H9 (cell line): Measurements from ENCODE around the gene SNRNP70. TPM values are rescaled to one million over a fixed set of nuclear protein-coding genes. Genes with fewer than 3 reads are reported as not detected.
"Not testable (repeated sequence)": the region's sequence is repeated elsewhere in the genome, so short reads cannot be mapped to it uniquely, and the experiment has no call there.

Experiments used
- DNase-seq: peaks from one replicate; pipeline ENCODE4 v3.0.0-alpha.2; 2017
- H2AFZ ChIP-seq: one replicate; pipeline ENCODE4 v1.6.1; 2013; ENCODE audit warnings: mild to moderate bottlenecking, low read length, control low read depth, moderate library complexity
- H2AK5ac ChIP-seq: 2 replicates; pipeline ENCODE4 v1.6.1; 2013; ENCODE audit warnings: low read length, control low read depth, mixed read lengths; ENCODE audit not compliant: insufficient read length
- H2BK120ac ChIP-seq: one replicate; pipeline ENCODE4 v1.6.1; 2013; ENCODE audit warnings: low read depth, mild to moderate bottlenecking, low read length, control low read depth, inconsistent platforms; ENCODE audit not compliant: poor library complexity, severe bottlenecking
- H2BK12ac ChIP-seq: 2 replicates; pipeline ENCODE4 v1.6.1; 2013; ENCODE audit warnings: low read length, control low read depth, mixed read lengths, low read depth; ENCODE audit not compliant: insufficient read length
- H2BK15ac ChIP-seq: 2 replicates; pipeline ENCODE4 v1.6.1; 2013; ENCODE audit warnings: low read depth, low read length, control low read depth
- H2BK20ac ChIP-seq: one replicate; pipeline ENCODE4 v1.6.1; 2013; ENCODE audit warnings: low read depth, mild to moderate bottlenecking, low read length, control low read depth, inconsistent platforms; ENCODE audit not compliant: poor library complexity, severe bottlenecking
- H2BK5ac ChIP-seq: 2 replicates; pipeline ENCODE4 v1.6.1; 2013; ENCODE audit warnings: low read length, control low read depth, mixed read lengths; ENCODE audit not compliant: insufficient read length
- H3K14ac ChIP-seq: 2 replicates; pipeline ENCODE4 v1.6.1; 2013; ENCODE audit warnings: low read length, control low read depth; ENCODE audit not compliant: insufficient read depth
- H3K18ac ChIP-seq: 2 replicates; pipeline ENCODE4 v1.6.1; 2013; ENCODE audit warnings: low read depth, mild to moderate bottlenecking, mixed read lengths, low read length, control low read depth; ENCODE audit not compliant: insufficient read length
- H3K23ac ChIP-seq: 2 replicates; pipeline ENCODE4 v1.6.1; 2013; ENCODE audit warnings: low read length, control low read depth, mixed read lengths, low read depth; ENCODE audit not compliant: insufficient read length
- H3K23me2 ChIP-seq: 2 replicates; pipeline ENCODE4 v1.6.1; 2013; ENCODE audit warnings: low read depth, mild to moderate bottlenecking, mixed read lengths, low read length, control low read depth; ENCODE audit not compliant: insufficient read length, poor library complexity, severe bottlenecking
- H3K27ac ChIP-seq: 2 replicates; pipeline ENCODE4 v1.5.1; 2013; ENCODE audit warnings: low read length, control low read depth, mixed read lengths, low read depth; ENCODE audit not compliant: insufficient read length
- H3K27me3 ChIP-seq: 2 replicates; pipeline ENCODE4 v1.6.1; 2013; ENCODE audit warnings: low read length, control low read depth, inconsistent platforms; ENCODE audit not compliant: insufficient read depth
- H3K4ac ChIP-seq: 2 replicates; pipeline ENCODE4 v1.6.1; 2013; ENCODE audit warnings: low read depth, mild to moderate bottlenecking, control low read depth, inconsistent platforms, low read length, moderate library complexity
- H3K4me1 ChIP-seq: 2 replicates; pipeline ENCODE4 v1.6.1; 2013; ENCODE audit warnings: low read length, control low read depth, inconsistent platforms; ENCODE audit not compliant: insufficient read depth
- H3K4me2 ChIP-seq: 2 replicates; pipeline ENCODE4 v1.6.1; 2013; ENCODE audit warnings: low read length, control low read depth, mixed read lengths; ENCODE audit not compliant: insufficient read length, insufficient read depth
- H3K56ac ChIP-seq: 2 replicates; pipeline ENCODE4 v1.6.1; 2013; ENCODE audit warnings: low read depth, mild to moderate bottlenecking, mixed read lengths, low read length, control low read depth; ENCODE audit not compliant: insufficient read length
- H3K79me1 ChIP-seq: 2 replicates; pipeline ENCODE4 v1.6.1; 2013; ENCODE audit warnings: low read depth, mild to moderate bottlenecking, moderate library complexity, low read length, control low read depth, inconsistent platforms; ENCODE audit not compliant: insufficient read depth, poor library complexity, severe bottlenecking
- H3K79me2 ChIP-seq: 2 replicates; pipeline ENCODE4 v1.6.1; 2013; ENCODE audit warnings: low read length, control low read depth, inconsistent platforms; ENCODE audit not compliant: insufficient read depth
- H3K9ac ChIP-seq: 2 replicates; pipeline ENCODE4 v1.6.1; 2013; ENCODE audit warnings: low read length, control low read depth, mixed read lengths; ENCODE audit not compliant: insufficient read length; ENCODE audit errors: extremely low read depth
- H3K9me3 ChIP-seq: one replicate; pipeline ENCODE4 v1.6.1; 2013; ENCODE audit warnings: low read depth, low read length, inconsistent platforms; ENCODE audit not compliant: control insufficient read depth
- H3T11ph ChIP-seq: one replicate; pipeline ENCODE4 v1.6.1; 2013; ENCODE audit warnings: mild to moderate bottlenecking, low read length, control low read depth, inconsistent platforms
- H4K20me1 ChIP-seq: one replicate; pipeline ENCODE4 v1.6.1; 2013; ENCODE audit not compliant: control insufficient read depth, insufficient read length, insufficient read depth
- H4K5ac ChIP-seq: 2 replicates; pipeline ENCODE4 v1.6.1; 2013; ENCODE audit warnings: low read depth, mild to moderate bottlenecking, mixed read lengths, low read length, control low read depth; ENCODE audit not compliant: insufficient read length
- H4K8ac ChIP-seq: replicated peaks from 2 replicates; pipeline ENCODE4 v1.6.1; 2013; ENCODE audit warnings: low read length, control low read depth, mixed read lengths, low read depth; ENCODE audit not compliant: insufficient read length
- H4K91ac ChIP-seq: 2 replicates; pipeline ENCODE4 v1.6.1; 2013; ENCODE audit warnings: low read depth, mild to moderate bottlenecking, moderate library complexity, mixed read lengths, low read length, control low read depth; ENCODE audit not compliant: insufficient read length
- H3K27ac Mint-ChIP-seq, 3 experiments: 2 replicates in 2 of 3; 3 replicates in 1 of 3; pipeline ENCODE4 v1.8.0; 2020 to 2021; ENCODE audit warnings: mixed read lengths in 3 of 3, mild to moderate bottlenecking in 1 of 3, moderate library complexity in 1 of 3
- H3K27me3 Mint-ChIP-seq: 2 replicates; pipeline ENCODE4 v1.8.0; 2021; ENCODE audit warnings: low read depth, mild to moderate bottlenecking, moderate library complexity, mixed read lengths
- H3K36me3 Mint-ChIP-seq, 3 experiments: 2 replicates in 2 of 3; 3 replicates in 1 of 3; pipeline ENCODE4 v1.8.0; 2020 to 2021; ENCODE audit warnings: low read depth in 3 of 3, mixed read lengths in 3 of 3; ENCODE audit not compliant: insufficient read depth in 1 of 3
- H3K4me1 Mint-ChIP-seq, 2 experiments: 2 replicates each; pipeline ENCODE4 v1.8.0; 2020; ENCODE audit warnings: mixed read lengths in 2 of 2
- H3K4me3 Mint-ChIP-seq, 2 experiments: 2 replicates in 1 of 2; 3 replicates in 1 of 2; pipeline ENCODE4 v1.8.0; 2020 to 2021; ENCODE audit warnings: mild to moderate bottlenecking in 2 of 2, mixed read lengths in 2 of 2, moderate library complexity in 1 of 2
- H3K9me3 Mint-ChIP-seq, 2 experiments: 2 replicates in 1 of 2; 3 replicates in 1 of 2; pipeline ENCODE4 v1.8.0; 2020; ENCODE audit warnings: mild to moderate bottlenecking in 2 of 2, mixed read lengths in 2 of 2, moderate library complexity in 1 of 2
- CTCF ChIP-seq: fragments of 200-600 bp; sonication (generic); conservative IDR thresholded peaks from 3 replicates; pipeline ENCODE4 v1.8.0; 2021; ENCODE audit warnings: antibody characterized with exemption, mild to moderate bottlenecking
- WGBS: extraction: QIAGEN DNeasy Blood & Tissue Kit; methylation state at CpG from one replicate; pipeline ENCODE4 v1.1.7; 2013; ENCODE audit warnings: missing lambda C conversion rate, low lambda C conversion rate, mixed read lengths; ENCODE audit not compliant: insufficient read length; ENCODE audit errors: extremely low coverage; 5-methylcytosine and 5-hydroxymethylcytosine counted together
- total RNA-seq: library from RNA; stranded (reverse); gene quantifications from 2 replicates; pipeline ENCODE4 v1.2.1, GENCODE V29; 2021

SNRNP70 gene
- total RNA-seq, 1 experiment from 2014 or later, result 295 TPM

- no peak overlapping the region for H3K4me2 ChIP-seq
- H2BK12ac ChIP-seq, result no peak overlapping the region
- H3K23ac ChIP-seq, result no peak overlapping the region
- TF ChIP-seq CTCF, result no peak
- no peaks in the 10 kb centered on the region for H3K27me3 ChIP-seq
- H4K5ac ChIP-seq, result no peak overlapping the region
- H3K27ac ChIP-seq, result no peak overlapping the region
- H3K27ac Mint-ChIP-seq, result no peak overlapping the region; a peak in 1 of 7 replicates
- no peaks in the 10 kb centered on the region for H3K79me1 ChIP-seq
- no peak overlapping the region for H2AK5ac ChIP-seq
- no peak overlapping the region for H3T11ph ChIP-seq
- no peak overlapping the region for H3K18ac ChIP-seq
- H3K9me3 Mint-ChIP-seq, result no peaks in the 10 kb centered on the region
- H3K14ac ChIP-seq, result no peak overlapping the region
- H2BK20ac ChIP-seq, result no peak overlapping the region
- no peaks in the 10 kb centered on the region for H3K79me2 ChIP-seq
- no peak overlapping the region for H4K8ac ChIP-seq
- H3K4ac ChIP-seq, result no peak overlapping the region
- peaks cover 6 to 9% of the 10 kb centered on the region in 2 experiments for H3K4me1 Mint-ChIP-seq
- H2BK120ac ChIP-seq, result no peak overlapping the region
- no peaks in the 10 kb centered on the region for H3K4me1 ChIP-seq
- H3K9ac ChIP-seq, result no peak overlapping the region
- no peaks in the 10 kb centered on the region for H3K36me3 Mint-ChIP-seq
- H2BK5ac ChIP-seq, result no peak overlapping the region
- H3K4me3 Mint-ChIP-seq, result no peak overlapping the region
- H3K56ac ChIP-seq, result no peak overlapping the region
- no peak for DNase-seq
- H4K91ac ChIP-seq, result no peak overlapping the region
- H3K27me3 Mint-ChIP-seq, result peaks cover 25% of the 10 kb centered on the region
- no peaks in the 10 kb centered on the region for H4K20me1 ChIP-seq
- no peak overlapping the region for H2BK15ac ChIP-seq
- H3K23me2 ChIP-seq, result no peaks in the 10 kb centered on the region
- WGBS, result no CpG with 5 or more reads among the region's 17 CpGs
- H3K9me3 ChIP-seq, result no peaks in the 10 kb centered on the region
- H2AFZ ChIP-seq, result no peak overlapping the region
Observed at GRCh38 chr19:49042177-49042576, 43.1 kb upstream of the SNRNP70 start.

GRCh38 chr19:49042666-49043065 lies 42.6 kb upstream of the SNRNP70 start:
- not testable (repeated sequence) for H3K27ac ChIP-seq, H4K8ac ChIP-seq, H3K4me2 ChIP-seq, H3K79me1 ChIP-seq, H3K23ac ChIP-seq, H4K20me1 ChIP-seq, H3K23me2 ChIP-seq, H3K27me3 ChIP-seq, H2AK5ac ChIP-seq, H3K18ac ChIP-seq, H3K4ac ChIP-seq, H3T11ph ChIP-seq, H3K56ac ChIP-seq, H3K9me3 ChIP-seq, H3K14ac ChIP-seq, H3K36me3 Mint-ChIP-seq, H3K4me3 Mint-ChIP-seq, H2BK120ac ChIP-seq, H2BK12ac ChIP-seq, H4K91ac ChIP-seq, H3K4me1 ChIP-seq, H2BK15ac ChIP-seq, H4K5ac ChIP-seq, H3K9ac ChIP-seq, H2BK20ac ChIP-seq, H3K27ac Mint-ChIP-seq, H2BK5ac ChIP-seq, H3K79me2 ChIP-seq, H3K9me3 Mint-ChIP-seq, H2AFZ ChIP-seq, H3K4me1 Mint-ChIP-seq, DNase-seq
- H3K27me3 Mint-ChIP-seq, result peaks cover 25% of the 10 kb centered on the region
- no CpG with 5 or more reads among the region's 4 CpGs for WGBS
